22Rv1 (cell line): ENCODE data around the gene ZNF566.

Experiments used
- H3K27ac ChIP-seq: fragments of 450-650 bp; 2 replicates; pipeline ENCODE4 v1.5.1; 2017
- ZFX ChIP-seq: fragments of 450-650 bp; IDR thresholded peaks from 2 replicates; pipeline ENCODE4 v1.6.1; 2017; ENCODE audit warnings: antibody characterized with exemption, borderline replicate concordance
- TF ChIP-seq, protein P1 (sequence below): fragments of 450-650 bp; IDR thresholded peaks from 2 replicates; pipeline ENCODE4 v1.5.1; 2017; ENCODE audit warnings: mild to moderate bottlenecking

Gene ZNF566

DNA sequence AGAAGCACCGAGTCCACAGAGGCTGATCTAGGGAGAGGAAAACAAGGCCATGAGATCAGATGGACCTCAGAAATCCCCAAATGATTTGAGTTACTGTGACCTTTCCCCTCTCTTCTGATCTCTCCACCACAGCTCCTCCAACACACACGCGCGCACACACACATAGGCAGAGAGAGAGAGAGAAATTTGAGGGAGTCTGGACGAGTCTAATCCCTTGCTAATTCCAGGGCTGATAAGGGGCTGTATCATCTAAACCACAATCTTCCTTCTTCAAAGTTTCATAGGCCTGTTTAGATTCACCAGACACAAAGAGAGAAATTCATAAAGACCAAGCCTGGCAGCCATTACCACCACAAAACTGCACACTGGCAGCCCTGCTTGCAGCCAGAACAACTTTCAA, 79.5 kb downstream of the ZNF566 start:
- TF ChIP-seq ZFX, result no peak
- TF ChIP-seq, protein P1, sequence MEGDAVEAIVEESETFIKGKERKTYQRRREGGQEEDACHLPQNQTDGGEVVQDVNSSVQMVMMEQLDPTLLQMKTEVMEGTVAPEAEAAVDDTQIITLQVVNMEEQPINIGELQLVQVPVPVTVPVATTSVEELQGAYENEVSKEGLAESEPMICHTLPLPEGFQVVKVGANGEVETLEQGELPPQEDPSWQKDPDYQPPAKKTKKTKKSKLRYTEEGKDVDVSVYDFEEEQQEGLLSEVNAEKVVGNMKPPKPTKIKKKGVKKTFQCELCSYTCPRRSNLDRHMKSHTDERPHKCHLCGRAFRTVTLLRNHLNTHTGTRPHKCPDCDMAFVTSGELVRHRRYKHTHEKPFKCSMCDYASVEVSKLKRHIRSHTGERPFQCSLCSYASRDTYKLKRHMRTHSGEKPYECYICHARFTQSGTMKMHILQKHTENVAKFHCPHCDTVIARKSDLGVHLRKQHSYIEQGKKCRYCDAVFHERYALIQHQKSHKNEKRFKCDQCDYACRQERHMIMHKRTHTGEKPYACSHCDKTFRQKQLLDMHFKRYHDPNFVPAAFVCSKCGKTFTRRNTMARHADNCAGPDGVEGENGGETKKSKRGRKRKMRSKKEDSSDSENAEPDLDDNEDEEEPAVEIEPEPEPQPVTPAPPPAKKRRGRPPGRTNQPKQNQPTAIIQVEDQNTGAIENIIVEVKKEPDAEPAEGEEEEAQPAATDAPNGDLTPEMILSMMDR, result no peak
- H3K27ac ChIP-seq, result no peak overlapping the region

DNA sequence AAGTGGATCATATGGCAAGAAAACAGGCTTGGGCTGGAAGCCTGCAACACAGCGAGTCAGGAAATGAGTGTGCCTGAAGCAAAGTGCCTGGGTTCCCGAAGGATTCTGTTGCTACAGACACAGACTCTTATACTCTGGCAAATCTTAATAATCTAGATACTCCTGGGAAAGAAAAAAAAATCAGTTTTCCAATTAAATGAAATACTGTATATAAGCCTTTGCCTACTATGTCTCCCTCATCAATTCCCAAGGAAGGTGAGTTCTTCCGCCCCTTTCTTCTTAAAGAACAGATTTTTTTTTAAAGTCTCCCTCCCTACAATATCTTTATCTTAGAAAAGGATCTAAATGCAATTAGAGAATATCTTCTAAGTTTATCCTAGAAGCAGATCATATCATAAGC, 81.3 kb downstream of the ZNF566 start:
- TF ChIP-seq, protein P1, result no peak
- TF ChIP-seq ZFX, result no peak
- H3K27ac ChIP-seq, result no peak overlapping the region

DNA sequence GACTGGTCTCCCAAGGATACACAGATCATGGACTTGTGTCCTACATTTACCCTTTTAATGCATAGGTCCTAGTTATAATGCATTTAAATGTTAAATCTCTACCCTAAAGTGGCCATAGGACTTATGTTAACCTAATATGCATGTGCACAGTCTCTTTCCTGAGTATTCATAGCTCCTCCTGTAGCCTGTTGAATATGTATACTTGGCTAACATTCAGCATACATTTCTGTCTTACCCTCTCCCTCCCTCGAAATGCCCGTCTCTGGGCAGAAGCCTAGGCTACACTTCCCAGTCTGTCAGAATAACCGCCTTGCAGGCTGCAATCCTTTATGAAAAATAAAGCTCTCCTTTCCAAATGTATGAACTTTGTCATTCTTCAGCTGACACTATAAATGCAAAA, 84.9 kb downstream of the ZNF566 start:
- TF ChIP-seq, protein P1, result no peak
- TF ChIP-seq ZFX, result no peak
- no peak overlapping the region for H3K27ac ChIP-seq

DNA sequence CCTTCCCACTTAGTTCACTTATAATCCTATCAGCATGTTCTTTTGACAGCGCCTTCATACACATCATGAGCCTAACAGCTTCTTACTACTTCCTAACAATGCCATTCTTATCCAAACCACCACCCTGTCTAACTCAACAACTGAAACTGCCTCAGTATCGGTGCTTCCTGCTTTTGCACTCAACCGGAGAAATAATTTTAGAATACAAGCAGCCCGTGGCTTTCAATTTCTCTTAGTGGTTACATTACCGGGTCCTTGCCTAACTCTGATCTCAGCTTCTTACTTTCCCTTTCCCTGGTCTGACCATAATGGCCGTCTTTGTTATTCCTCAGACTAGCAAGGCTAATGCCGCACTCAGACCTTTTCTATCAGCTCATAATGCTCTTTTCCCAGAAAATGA, 87.9 kb downstream of the ZNF566 start:
- H3K27ac ChIP-seq, result no peak overlapping the region
- no peak for TF ChIP-seq ZFX
- TF ChIP-seq, protein P1, result no peak

DNA sequence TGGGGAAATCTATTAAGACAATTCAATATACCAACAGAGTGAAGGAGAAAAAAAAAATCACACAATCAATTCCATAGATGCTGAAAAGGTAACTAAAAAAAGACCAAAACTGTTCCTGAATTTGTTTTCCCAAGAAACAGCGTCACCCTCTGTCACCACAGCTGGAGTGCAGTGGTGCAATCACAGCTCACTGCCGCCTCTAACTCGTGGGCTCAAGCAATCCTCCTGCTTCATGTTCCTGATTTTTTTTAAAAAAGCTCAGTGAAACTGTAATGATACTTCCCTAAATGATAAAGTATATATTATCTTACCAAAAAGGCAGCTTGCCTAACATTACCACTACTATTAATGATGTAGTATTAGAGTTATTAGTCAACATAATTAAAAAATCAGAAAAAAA, 90.8 kb downstream of the ZNF566 start:
- TF ChIP-seq, protein P1, result no peak
- TF ChIP-seq ZFX, result no peak

More for the DNA sequence above, 90.8 kb downstream of the ZNF566 start:
- H3K27ac ChIP-seq, result no peak overlapping the region
